Keratinocyte (primary cell): Measurements from ENCODE around the gene ZNF462. TPM values are rescaled to one million over a fixed set of nuclear protein-coding genes. Genes with fewer than 3 reads are reported as not detected.
A peak's percentile ranks its signal among the peaks of the same experiment; 100 is the strongest.

ENCODE experiments used
- DNase-seq: peaks from one replicate; pipeline ENCODE4 v3.0.0-alpha.2; 2011; ENCODE audit warnings: low read depth, missing footprints, low spot score
- FAIRE-seq: peaks from 2 replicates; lab custom pipeline; 2011; peaks lifted over from hg19 to GRCh38; lab: Jason Lieb, UNC
- H2AFZ ChIP-seq: 2 replicates; pipeline ENCODE4 v1.6.0; 2012; ENCODE audit warnings: low read length, control low read depth, inconsistent platforms; ENCODE audit not compliant: control insufficient read depth
- H3K27ac ChIP-seq: 2 replicates; pipeline ENCODE4 v1.5.1; 2011; ENCODE audit warnings: low read length; ENCODE audit not compliant: control insufficient read depth, insufficient read depth
- H3K27me3 ChIP-seq: 3 replicates; pipeline ENCODE4 v1.6.0; 2011; ENCODE audit warnings: low read length; ENCODE audit not compliant: control insufficient read depth, insufficient read depth; ENCODE audit errors: extremely low read depth
- H3K36me3 ChIP-seq, 2 experiments: 2 replicates in 1 of 2; 3 replicates in 1 of 2; pipeline ENCODE4 v1.5.1; 2011; ENCODE audit warnings: low read length in 2 of 2, mild to moderate bottlenecking in 1 of 2; ENCODE audit not compliant: control insufficient read depth in 2 of 2, insufficient read depth in 2 of 2; ENCODE audit errors: extremely low read depth in 1 of 2
- H3K4me1 ChIP-seq: 3 replicates; pipeline ENCODE4 v1.5.1; 2011; ENCODE audit warnings: low read length; ENCODE audit not compliant: control insufficient read depth, insufficient read depth; ENCODE audit errors: extremely low read depth
- H3K4me2 ChIP-seq: 3 replicates; pipeline ENCODE4 v1.6.0; 2011; ENCODE audit warnings: low read depth, low read length; ENCODE audit not compliant: control insufficient read depth, insufficient read depth; ENCODE audit errors: extremely low read depth
- H3K4me3 ChIP-seq, 3 experiments: fragments of 200-600 bp in 1 of 3; sonication (generic) in 1 of 3; 2 replicates in 2 of 3; 3 replicates in 1 of 3; pipeline ENCODE4 v1.5.1; 2011 to 2016; ENCODE audit warnings: low read length in 3 of 3, mild to moderate bottlenecking in 3 of 3, control low read depth in 2 of 3, inconsistent platforms in 1 of 3, low read depth in 1 of 3, mixed read lengths in 1 of 3, mixed run types in 1 of 3, moderate library complexity in 1 of 3; ENCODE audit not compliant: control insufficient read depth in 2 of 3, insufficient read depth in 2 of 3; ENCODE audit errors: extremely low read depth in 1 of 3
- H3K79me2 ChIP-seq: 2 replicates; pipeline ENCODE4 v1.6.0; 2012; ENCODE audit warnings: low read length; ENCODE audit not compliant: control insufficient read depth, insufficient read depth
- H3K9ac ChIP-seq: 3 replicates; pipeline ENCODE4 v1.6.0; 2011; ENCODE audit warnings: low read length; ENCODE audit not compliant: control insufficient read depth, insufficient read depth; ENCODE audit errors: extremely low read depth
- H3K9me1 ChIP-seq: 3 replicates; pipeline ENCODE4 v1.6.0; 2011; ENCODE audit warnings: low read length; ENCODE audit not compliant: control insufficient read depth, insufficient read depth; ENCODE audit errors: extremely low read depth
- H3K9me3 ChIP-seq: 2 replicates; pipeline ENCODE4 v1.5.1; 2012; ENCODE audit warnings: low read depth, low read length; ENCODE audit not compliant: control insufficient read depth
- H4K20me1 ChIP-seq: 3 replicates; pipeline ENCODE4 v1.6.0; 2011; ENCODE audit warnings: low read length; ENCODE audit not compliant: control insufficient read depth, insufficient read depth; ENCODE audit errors: extremely low read depth
- EZH2 ChIP-seq: IDR thresholded peaks from one replicate; pipeline ENCODE4 v1.6.1; 2012; ENCODE audit warnings: inconsistent platforms, mild to moderate bottlenecking, low read length, moderate library complexity
- dilution Hi-C: fragments of 300-500 bp; cut with MboI; formaldehyde crosslinking; loops from one replicate; pipeline ENCODE4 v1.7.0; 2020; ENCODE audit warnings: low sequenced_read_pairs; ENCODE audit not compliant: extremely low pct_ligation_motif_present
- polyA plus RNA-seq, 5 experiments: library from polyadenylated mRNA; depleted of rRNA in 3 of 5; stranded (reverse) in 3 of 5; stranded (forward) in 1 of 5; unstranded in 1 of 5; fragments of >200 nt; gene quantifications; 1 replicate in 1 of 5; 2 replicates in 3 of 5; 3 replicates in 1 of 5; pipeline versions ENCODE4 v1.2.1 to v1.2.3, GENCODE V29; 2011 to 2012; ENCODE audit warnings: missing spikeins in 2 of 5, low read depth in 1 of 5, low replicate concordance in 1 of 5
- TF ChIP-seq, protein P1 (sequence below), 3 experiments: IDR thresholded peaks in 1 of 3; conservative IDR thresholded peaks in 1 of 3; optimal IDR thresholded peaks in 1 of 3; 2 replicates in 2 of 3; 3 replicates in 1 of 3; pipeline versions ENCODE3 to v1.5.1; 2011; ENCODE audit warnings: low read length in 3 of 3, mild to moderate bottlenecking in 3 of 3, moderate library complexity in 2 of 3, control low read depth in 1 of 3, inconsistent platforms in 1 of 3; ENCODE audit not compliant: insufficient read depth in 2 of 3; ENCODE audit errors: extremely low read depth in 1 of 3

The ZNF462 gene
- polyA plus RNA-seq, 1 donor (not counting 4 experiments of a cell fraction or from before 2014, with no cell fraction given): 7.8 TPM

- Histone ChIP-seq H3K79me2 (peaks cover 82% of the 10 kb centered on the region), H3K4me2 (peak overlapping the region; percentile 57), H3K9me3 (no peaks in the 10 kb centered on the region), H4K20me1 (no peaks in the 10 kb centered on the region), H3K36me3 (peaks cover 0 to 5% of the 10 kb centered on the region in 2 experiments), H3K4me3 (no peak overlapping the region), H3K27ac (peak overlapping the region; percentile 70), H2AFZ (no peak overlapping the region), H3K9ac (no peak overlapping the region), H3K9me1 (peaks cover 5% of the 10 kb centered on the region), H3K27me3 (no peaks in the 10 kb centered on the region), H3K4me1 (peaks cover 58% of the 10 kb centered on the region)
- FAIRE-seq (peak; percentile 65), DNase-seq (no peak)
- dilution Hi-C loops: no loop called here
- TF ChIP-seq, protein P1, sequence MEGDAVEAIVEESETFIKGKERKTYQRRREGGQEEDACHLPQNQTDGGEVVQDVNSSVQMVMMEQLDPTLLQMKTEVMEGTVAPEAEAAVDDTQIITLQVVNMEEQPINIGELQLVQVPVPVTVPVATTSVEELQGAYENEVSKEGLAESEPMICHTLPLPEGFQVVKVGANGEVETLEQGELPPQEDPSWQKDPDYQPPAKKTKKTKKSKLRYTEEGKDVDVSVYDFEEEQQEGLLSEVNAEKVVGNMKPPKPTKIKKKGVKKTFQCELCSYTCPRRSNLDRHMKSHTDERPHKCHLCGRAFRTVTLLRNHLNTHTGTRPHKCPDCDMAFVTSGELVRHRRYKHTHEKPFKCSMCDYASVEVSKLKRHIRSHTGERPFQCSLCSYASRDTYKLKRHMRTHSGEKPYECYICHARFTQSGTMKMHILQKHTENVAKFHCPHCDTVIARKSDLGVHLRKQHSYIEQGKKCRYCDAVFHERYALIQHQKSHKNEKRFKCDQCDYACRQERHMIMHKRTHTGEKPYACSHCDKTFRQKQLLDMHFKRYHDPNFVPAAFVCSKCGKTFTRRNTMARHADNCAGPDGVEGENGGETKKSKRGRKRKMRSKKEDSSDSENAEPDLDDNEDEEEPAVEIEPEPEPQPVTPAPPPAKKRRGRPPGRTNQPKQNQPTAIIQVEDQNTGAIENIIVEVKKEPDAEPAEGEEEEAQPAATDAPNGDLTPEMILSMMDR (optimal IDR thresholded peaks at IDR 0.05 in 1 of 3, IDR thresholded peaks at IDR 0.05 in 1 of 3, conservative IDR thresholded peaks at IDR 0.05 in 1 of 3; ENCODE audit: extremely low read depth in 1 of 3, insufficient read depth in 2 of 3, low read length in 3 of 3): no peak
- no peak for TF ChIP-seq EZH2
Observed at GRCh38 chr9:106880081-106880480, 17.1 kb downstream of the ZNF462 start.

DNA sequence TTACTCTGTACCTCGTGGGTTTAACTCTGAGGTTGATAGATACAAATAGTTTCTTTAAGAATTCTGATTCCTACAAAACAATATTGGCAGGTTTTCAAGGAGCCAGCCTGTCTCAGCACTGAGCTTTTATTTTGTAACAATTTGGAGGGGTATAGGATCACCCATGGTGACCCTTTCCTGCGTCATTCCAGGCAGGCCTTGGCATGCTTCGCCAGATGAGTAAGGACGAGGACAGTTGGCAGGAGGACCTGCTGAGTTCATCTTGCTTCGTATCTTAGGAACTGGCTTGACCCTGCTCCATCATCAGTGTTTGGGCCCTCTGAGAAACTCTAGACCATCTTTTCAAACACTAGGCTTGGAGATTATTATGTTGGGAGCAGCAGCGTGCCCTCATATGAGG is 17.9 kb downstream of the ZNF462 start:
- H4K20me1 ChIP-seq: no peaks in the 10 kb centered on the region
- H3K4me2 ChIP-seq: peak overlapping the region; percentile 57
- dilution Hi-C loops: no loop called here
- TF ChIP-seq, protein P1 (optimal IDR thresholded peaks at IDR 0.05 in 1 of 3, IDR thresholded peaks at IDR 0.05 in 1 of 3, conservative IDR thresholded peaks at IDR 0.05 in 1 of 3; ENCODE audit: extremely low read depth in 1 of 3, insufficient read depth in 2 of 3, low read length in 3 of 3): no peak
- TF ChIP-seq EZH2: no peak
- no peak overlapping the region for H2AFZ ChIP-seq
- no peak overlapping the region for H3K4me3 ChIP-seq
- DNase-seq (no peak), FAIRE-seq (peak; percentile 99)
- H3K27me3 ChIP-seq: no peaks in the 10 kb centered on the region
- peaks cover 66% of the 10 kb centered on the region for H3K4me1 ChIP-seq
- peak overlapping the region; percentile 70 for H3K27ac ChIP-seq
- H3K9me1 ChIP-seq: peaks cover 5% of the 10 kb centered on the region
- H3K9ac ChIP-seq: peak overlapping the region; percentile 5
- peaks cover 0 to 5% of the 10 kb centered on the region in 2 experiments for H3K36me3 ChIP-seq
- H3K9me3 ChIP-seq: no peaks in the 10 kb centered on the region
- peaks cover 75% of the 10 kb centered on the region for H3K79me2 ChIP-seq
